NK-92 (cell line): ENCODE measurements around the gene GIPC1.

Source experiments
- DNase-seq: peaks from one replicate; lab custom pipeline; 2025; ENCODE audit not compliant: unreplicated experiment; lab: John Stamatoyannopoulos, UW

GIPC1 gene

DNA sequence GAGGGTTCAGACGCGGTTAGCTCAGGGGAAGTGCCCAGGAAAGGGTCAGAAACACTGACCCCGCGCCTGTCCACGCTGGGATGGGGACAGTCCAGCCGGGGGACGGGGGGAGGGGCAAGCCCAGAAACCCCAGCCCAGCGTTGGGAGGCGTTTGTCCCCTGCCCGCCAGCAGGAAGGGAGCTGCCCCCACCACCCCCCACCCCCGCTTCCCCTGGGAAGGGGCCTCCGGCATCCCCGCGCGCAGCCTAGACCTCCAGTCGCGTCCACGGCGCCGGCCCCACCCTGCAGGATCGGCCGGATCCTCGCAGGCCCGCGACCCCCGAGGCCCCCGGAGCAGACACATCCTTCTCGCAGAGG is 277 bp downstream of the GIPC1 start:
- no peak for DNase-seq

DNA sequence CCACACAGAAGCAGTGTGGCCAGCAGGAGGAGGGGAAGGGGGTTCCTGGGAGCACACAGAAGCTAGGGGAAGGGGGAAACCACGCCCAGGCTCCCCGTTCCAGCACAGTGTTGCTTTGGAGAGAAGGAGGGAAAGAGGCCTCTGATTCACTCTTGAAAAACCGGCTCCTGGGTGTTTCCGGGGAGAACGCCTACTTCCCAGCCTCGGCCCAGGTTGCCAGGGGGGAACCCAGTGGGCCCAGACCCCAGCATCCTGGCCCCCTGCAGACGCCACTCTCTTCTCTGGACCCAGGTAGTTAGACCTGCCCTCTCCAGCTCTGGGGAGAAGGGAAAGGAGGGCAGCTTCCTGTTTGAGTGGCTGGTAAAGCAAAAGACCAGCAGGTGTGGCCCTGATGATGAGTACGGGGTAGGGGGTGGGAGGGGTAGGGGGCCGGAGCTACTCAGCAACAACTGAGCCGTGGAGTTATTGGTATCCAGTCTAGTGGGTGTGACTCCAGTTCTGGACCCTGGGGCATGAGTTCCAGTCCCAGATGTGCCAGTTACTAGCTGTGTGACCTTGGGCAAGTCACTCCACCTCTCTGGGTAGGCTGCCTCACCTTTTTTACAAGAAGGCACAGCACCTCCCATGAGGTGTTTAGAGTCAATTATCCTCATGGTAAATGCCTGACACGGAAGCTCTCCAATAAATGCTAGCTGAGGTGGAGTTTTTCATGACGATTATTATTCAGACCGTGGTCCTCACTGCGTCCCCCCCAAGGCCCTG is 836 bp downstream of the GIPC1 start:
- no peak for DNase-seq

DNA sequence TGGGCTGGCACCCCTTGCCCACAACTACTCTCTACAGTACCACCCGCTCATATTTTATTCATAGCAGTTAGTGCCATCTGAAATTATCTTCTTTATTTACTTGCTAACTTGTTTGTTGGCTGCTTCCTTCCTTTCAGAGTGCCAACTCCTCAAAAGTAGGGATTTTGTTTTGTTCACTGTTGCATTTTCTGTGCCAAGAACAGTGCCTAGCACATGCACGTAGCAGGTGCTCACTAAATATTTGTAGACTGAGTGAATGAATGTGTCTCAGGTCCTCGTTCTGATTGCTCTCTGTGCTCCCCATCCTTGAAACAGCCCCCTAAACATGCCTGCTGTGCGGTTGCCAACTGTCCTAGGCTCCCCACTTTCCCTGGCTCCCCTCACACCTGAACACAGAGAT is 1.5 kb downstream of the GIPC1 start:
- DNase-seq, result no peak

DNA sequence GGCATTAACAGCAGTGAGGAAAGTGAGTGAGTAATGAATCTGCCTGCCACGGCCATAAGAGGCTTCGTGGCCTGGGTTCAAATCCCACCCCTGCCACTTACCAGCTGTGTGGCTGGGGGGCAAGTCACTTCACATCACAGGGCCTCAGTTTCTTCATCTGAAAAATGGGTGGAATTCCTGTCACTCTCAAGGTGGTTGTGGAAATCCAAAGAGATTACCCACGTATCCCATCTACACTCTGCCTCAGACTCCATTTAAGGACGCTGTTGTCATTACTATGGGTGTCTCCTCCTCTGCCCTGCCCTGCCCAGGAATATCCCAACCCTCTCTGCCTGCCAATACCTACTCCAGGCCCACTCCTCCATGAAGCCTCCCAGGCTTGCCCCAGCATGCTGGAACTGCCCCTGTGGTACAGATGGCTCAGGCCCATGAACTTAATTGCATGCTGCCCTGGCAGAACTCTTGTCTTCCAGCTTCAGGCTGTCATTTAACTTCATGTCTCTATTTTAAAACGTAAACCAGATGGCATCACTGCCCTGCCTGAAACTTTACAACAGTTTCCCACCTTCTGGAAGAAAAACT is 3.1 kb downstream of the GIPC1 start:
- no peak for DNase-seq

DNA sequence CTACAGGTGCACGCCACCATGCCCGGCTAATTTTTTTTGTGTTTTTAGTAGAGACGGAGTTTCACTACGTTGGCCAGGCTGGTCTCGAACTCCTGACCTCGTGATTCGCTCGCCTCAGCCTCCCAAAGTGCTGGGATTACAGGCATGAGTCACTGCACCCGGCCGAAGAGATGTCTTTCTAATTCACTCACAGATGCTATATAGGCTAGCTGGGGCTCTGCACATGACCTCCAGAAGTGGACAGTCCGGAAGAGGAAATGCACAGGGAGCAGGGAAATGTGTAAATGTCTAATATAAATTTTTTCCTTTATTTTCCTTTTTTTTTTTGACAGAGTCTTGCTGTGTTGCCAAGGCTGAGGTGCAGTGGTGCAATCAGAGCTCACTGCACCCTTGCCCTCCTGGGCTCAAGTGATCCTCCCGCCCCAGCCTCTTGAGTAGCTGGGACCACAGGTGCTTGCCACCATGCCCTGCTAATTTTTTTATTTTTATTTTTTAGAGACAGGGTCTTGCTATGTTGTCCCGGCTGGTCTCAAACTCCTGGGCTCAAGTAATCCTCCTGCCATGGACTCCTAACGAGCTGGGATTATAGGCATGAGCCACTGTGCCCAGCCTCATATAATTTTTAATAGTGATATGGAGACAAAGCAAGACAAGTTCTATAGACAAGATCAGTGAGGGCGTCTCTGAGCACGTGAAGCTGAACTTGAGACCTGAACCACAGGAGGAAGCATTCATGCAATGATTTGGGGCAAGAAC is 8.4 kb downstream of the GIPC1 start:
- no peak for DNase-seq

DNA sequence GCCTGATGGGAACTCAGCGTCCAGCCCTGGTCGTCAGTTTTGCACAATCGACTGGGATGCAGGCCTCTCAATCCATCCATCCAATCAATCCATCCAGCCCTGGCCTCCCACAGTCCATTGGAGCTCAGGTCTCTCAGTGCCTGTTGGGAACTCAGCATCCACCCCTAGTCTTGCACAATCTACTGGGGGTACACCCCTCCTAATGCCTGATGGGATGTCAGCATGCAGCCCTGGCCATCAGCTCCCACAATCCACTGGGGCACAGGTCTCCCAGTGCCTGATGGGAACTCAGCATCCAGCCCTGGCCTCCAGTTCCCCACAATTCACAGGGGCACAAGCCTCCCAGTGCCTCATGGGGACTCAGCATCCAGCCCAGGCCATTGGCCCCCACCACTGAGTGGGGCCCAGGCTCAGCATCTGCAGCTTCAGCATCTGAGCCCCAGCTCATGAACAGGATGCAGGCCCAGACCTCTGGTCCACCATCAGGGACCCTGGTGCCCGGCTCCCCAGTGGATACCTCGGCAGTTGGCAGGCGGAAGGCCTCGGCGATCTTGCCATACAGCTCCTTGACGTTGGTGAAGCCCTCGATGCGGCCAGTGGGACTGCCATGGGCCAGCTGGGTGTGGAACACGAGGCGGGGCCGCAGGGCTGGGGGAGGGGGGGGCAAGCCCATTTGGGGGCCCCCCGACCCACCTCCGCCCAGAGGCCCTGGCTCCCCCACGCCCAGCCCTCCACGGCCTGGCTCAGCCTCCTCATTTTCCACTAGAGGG is 13.6 kb downstream of the GIPC1 start:
- DNase-seq, result no peak

DNA sequence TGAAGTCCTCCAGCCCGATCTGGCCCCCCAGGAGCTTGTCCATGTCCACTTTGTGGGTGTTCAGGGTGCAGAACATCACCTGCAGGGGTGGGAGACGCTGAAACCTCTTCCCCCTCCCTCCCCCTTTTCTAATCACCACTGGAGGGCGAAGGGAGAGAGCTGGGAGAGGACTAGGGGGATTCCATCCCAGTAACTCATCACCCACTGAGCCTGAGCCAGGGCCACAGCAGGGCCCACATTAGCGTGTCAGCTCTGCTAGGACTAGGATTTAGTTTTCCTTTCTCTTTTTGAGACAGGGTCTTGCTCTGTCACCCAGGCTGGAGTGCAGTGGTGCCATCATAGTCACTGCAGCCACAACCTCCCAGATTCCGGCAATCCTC is 15.2 kb downstream of the GIPC1 start:
- DNase-seq, result no peak

DNA sequence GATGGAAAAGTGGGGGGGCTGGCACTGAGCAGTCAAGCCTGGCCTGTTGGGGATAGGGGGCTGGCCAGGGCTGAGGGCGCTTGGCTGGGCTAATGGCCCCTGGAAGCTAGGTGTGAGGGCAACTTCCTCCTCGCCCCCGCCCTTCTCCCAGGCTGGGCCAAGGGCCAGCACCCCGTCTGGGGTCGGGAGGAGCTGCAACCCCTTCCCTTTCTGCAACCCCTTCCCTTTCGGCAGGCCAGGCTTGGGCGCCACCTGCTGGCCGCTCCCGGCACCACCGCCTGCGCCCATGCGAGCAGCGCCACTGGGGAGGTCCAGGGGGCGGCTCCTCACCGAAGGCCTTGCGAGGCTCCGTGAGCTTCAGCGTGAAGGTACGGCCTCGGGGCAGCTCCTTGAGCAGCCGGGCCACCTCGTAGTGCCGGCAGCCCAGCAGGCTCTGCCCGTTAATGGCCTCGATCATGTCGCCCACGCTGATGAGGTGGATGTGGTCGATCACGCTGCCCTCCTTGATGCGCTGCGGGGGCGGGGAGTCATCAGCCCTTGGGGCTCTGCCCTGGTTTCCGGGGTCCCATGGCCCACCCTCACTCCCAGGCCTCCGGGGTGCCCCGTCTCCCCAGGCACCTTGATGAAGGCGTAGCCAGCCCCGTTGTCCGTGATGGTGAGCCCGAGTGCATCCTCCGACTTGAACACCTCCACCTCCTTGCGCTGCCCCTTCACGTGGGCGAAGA is 15.8 kb downstream of the GIPC1 start:
- no peak for DNase-seq

DNA sequence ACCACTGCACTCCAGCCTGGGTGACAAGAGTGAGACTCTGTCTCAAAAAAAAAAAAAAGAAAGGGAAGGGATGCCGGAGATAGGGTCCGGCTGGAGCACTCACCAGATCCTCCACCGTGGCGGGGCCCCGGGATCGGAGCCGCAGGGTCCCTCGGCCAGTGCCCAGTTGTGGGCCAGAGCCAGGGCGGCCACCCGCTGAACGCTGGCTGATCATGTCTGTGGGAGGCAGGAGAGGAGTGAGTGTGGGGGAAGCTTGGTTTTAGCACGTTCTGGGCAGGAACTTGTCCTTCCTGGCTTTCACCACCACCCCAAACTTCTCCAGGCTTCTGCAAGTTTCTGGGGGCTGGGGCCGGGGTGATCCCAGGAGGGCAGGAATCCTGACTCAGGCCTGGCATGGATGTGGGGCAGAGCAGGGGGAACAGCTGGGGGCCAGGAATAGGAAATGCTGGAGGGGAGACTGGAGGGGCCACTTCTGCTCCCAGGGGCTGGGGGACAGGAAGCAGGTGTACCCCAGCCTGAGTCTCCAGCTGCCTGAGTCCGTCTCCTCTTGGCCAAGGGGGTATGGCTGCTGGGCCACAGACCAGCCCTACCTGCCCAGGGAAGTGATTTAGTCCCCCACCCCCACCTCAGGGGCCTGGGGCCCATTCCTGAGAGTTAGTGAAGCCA is 16.5 kb downstream of the GIPC1 start:
- no peak for DNase-seq

DNA sequence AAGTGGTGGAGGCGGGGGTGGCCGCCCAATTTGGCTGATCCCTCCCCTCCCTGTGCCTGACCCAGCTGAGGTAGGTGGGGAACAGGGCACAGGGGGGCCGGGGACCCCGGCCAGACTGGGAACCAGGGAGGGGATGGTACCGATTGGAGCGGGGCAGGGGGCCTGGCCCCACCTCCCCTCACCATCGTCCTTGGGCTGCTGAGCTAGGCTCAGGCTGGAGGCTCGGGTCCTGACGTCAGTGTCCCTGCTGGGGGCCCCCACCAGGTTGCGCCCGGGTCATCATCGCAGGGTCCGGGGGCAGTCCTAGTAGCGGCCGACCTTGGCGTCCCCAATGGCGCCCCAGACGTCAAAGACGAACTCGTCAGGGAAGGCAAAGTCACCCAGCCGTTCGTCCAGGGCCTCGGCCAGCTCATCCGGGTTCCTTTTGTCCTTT is 17.8 kb downstream of the GIPC1 start:
- DNase-seq, result no peak

DNA sequence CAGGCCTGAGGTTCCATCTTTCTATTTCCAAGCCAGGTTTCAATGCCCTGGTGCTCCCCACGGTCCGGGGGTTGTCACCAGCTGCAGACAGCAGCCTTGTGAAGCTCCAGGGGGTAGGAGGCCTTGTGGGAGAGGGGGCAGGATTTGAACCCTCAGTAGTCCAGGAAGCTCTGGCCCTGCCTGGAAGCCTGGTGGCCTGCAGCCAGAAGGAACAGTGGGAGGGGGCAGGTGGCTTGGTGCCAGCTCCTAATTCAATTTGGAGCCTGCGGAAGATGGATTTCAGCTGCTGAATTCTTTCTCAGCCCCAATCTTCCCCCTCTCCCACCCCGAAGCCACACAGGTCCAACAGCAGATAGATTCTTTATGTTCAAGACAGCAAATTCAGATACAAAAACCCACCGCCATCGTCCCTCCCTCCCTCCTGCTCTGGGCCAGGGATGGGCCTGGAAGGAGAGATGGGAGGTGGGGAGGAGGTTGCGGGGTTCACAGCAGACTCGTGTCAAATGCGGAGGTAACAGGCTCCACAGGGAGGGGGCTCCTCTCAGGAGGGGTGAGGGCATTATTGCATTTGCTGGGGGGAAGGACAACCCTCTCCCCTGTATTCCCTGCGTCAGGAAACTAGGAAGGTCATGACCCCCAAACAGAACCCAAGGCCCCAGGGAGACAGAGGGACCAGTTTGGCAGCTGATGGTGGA is 18.4 kb downstream of the GIPC1 start:
- no peak for DNase-seq

DNA sequence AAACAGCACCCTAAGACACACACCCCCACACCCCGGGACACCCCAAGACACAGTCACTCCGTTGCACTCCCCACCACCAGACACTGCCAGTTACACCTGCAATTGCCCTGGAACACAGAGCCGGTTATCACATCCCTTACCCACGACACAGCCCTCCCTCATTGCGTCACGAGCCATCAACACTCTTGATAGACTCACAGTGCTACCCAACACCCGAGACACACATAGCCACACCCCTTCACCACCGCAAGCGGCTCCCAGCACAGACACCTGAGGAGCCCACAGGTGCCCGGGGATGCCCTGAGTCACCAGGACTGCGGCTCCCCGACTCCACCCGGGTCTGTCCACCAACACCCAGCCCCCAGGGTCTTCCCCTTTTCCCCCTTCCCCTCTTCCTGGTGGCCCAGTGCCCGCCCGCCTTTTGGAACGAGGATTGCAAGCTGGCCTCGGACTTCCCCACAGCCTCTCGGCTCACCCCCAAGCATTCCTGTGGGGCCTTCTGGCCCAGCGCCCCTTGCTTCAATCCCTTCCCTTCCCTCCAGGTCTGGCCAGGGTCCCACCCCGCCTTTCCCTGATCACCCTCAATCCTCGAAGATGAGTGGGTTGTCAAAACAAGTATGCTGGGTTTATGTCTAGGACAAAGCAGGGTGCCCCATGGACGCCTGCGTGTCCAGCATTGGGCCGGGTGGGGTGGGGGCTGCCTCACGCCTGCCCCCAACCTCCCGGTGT is 19.1 kb downstream of the GIPC1 start:
- DNase-seq, result no peak

DNA sequence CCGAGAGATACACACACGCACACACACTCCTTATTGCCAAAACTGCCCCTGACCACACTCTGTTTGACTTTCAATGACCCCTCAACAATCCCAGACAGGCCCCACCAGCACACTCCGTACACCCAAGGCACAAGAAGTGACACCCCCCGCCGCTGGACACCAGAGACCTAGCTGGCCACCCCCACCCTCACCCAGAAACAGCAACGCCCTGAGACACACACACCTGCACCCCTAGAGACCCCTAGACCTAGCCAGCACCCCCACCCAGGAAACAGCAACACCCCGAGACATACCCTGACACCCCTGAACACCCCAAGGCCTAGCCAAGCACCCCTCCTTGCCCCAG is 19.6 kb downstream of the GIPC1 start:
- DNase-seq, result no peak

DNA sequence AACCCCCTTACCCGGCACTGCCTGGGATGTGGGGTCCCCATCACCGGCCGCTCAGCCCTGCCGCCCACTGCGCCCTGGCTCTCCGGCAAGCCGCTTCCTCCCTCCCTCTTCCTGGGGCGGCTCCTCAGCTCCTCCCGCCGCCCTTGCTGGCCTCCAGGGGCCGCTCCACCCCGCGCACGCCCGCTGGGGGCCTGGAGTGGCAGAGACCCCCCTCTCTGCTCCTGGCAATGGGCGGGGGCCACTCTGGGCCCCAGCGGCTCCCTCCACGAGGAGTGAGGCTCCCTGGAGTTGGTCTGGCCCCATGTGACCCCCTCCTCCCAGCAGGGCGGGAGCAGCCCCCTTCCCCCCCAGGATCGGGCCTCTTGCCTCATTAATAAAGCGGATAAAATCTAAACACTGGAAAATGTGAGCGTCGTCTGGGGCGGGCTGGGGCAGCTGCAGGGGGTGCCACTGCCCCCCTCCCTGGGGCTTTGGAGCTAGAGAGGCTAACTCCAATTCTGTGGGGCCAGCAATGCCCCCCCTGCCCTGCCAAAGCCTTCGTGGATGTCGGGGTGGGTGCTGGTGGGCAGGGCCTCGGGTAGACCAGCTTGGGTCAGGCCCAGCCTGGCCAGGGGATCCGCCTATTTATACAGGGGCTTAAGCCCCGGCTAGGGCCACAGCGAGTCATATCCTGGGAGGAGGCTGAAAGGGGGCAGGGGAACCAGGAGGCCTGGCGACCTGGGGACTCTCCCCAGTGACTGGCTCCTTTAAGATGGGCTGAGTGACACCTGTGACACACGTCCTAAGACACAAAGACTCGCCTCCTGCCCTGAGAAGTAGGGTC is 20.5 kb downstream of the GIPC1 start, which contains the start of gene PTGER1:
PTGER1 (minus strand) TSS at position 104 of the 823 bp plus-strand sequence. CDS start 1,034 bp downstream, outside the sequence.
- DNase-seq, result no peak

DNA sequence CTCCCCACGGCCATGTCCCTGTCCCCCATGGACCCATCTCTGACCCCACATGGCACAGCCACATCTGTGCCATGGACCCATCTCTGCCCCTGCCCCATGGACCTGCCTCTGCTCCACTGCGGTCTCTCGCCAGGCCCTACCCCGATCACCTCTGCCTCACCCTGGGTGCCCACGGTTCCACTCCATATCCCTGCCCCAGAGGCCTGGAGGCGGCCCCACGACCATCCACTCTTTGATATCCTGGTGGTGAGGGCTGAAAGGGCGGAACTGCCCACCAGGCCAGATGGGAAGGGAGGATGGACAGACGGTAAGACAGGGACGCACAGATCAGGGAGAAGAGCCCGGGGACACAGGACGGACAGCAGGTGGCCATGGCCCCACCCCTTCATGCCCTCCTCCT is 21.1 kb downstream of the GIPC1 start:
- no peak for DNase-seq

DNA sequence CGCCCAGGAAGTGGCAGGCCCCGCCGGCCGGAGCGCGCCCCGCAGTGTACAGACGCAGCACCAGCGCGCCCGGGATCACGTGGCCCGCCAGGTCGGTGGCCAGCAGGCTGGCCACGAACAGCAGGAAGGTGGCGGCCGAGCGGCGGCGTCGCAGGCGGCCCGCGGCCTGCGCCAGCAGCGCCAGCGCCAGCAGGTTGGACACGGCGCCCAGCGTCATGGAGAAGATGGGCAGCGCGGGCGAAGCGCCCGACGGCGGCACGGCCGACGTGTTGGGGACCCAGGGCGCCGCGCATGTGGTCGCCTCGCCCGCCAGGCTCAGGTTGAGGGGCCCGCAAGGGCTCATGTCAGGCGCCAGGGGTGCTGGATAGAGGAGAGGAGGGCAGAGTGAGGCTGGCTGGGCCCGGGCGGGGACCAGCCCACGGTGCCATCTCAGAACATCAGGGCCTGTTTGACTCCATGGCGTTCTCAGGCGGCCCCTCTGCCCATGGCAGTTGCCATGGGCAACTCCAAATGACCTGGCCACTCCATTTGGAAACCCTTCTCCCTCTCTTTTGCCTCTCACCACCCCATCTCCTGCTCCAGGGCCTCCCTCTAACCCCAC is 21.8 kb downstream of the GIPC1 start:
- no peak for DNase-seq

DNA sequence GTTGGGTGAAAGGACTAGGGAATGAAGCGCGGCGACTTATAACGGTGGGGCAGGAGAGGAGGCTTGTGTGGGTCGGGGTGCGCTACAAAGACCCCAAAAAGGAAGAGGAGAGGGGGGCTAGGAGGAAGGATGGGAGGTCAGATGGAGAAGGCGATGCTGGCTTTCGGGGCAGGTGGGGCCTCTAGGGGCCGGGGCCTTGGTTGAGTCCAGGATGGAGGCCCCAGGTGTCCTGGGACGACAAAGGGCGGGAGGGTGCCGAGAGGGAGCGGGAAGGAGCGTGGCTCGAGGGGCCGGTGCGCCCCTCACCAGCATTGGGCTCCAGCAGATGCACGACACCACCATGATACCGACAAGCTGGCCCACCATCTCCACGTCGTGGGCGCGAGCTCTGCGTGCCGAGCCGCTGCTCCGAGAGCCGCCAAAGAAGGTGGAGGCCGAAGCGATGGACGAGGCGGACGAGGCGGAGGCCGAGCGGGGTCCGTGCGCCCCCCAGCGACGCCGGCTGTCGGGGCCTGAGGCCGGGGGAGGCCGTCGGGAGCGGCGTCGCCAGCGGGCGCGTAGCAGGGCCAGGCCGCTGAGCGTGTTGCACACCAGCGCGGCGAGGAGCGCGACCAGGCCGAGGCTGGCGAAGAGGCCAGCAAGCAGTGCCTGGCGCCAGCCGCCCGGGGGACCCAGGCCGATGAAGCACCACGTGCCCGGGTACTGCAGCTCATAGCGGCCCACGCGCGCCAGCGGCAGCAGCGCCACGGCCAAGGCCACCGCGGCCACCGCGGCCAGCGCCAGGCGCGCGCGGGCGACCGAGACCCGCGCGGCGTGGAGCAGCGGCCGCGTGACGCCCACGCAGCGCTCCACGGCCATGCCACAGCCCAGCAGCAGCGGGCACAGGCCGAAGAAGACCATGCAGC is 22.6 kb downstream of the GIPC1 start:
- no peak for DNase-seq
